ENCODE measurements around the gene GNA12. TPM values are rescaled to one million over a fixed set of nuclear protein-coding genes. Genes with fewer than 3 reads are reported as not detected.
"Not testable (repeated sequence)": the region's sequence is repeated elsewhere in the genome, so short reads cannot be mapped to it uniquely, and the experiment has no call there.

Gene GNA12
- total RNA-seq, 1 experiment from 2014 or later, result 23.3 TPM

DNA sequence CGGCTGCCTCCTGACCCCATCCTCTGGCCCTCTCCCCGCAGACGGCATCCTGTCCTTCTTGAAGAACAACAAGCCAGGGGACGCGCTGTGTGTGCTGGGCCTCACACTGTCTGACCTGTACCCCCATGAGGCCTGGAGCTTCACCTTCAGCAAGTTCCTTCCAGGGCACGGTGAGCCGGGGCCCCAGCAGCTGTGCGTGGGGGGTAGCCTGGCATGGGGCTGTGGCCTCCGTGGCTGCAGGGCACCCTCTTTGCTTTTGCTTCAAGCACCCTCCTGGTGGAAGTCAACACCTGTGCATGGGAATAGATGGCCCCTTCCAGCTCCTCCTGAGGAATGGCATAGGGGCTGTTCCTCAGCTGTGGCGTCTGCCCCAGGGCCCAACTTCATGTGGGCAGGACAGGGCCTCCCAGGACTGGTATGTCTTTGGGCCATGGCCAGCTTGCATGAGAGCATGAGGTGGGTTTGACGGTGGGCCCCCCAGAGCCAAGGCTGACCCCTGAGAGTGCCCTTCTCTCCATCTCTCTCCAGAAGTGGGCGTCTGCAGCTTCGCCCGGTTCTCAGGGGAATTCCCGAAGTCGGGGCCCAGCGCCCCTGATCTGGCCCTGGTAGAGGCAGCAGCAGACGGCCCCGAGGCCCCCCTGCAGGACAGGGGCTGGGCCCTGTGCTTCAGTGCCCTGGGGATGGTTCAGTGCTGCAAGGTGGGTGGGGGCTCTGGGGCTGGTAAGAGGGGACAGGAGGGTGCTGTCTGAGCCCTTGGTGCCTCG, 135.4 kb downstream of the GNA12 start:
- peak; percentile 53 for DNase-seq
- Histone ChIP-seq H3K36me3 (replicated peaks; ENCODE audit: control insufficient read depth, insufficient read depth, low read length) (0 out of 2 replicates have a peak, but pooled peaks cover 1% of the 10 kb centered on the region), H3K27me3 (ENCODE audit: control insufficient read depth, insufficient read depth, low read length) (no peaks in the 10 kb centered on the region), H3K4me3 (ENCODE audit: insufficient read depth, low read depth, low read length) (no peak overlapping the region)

DNA sequence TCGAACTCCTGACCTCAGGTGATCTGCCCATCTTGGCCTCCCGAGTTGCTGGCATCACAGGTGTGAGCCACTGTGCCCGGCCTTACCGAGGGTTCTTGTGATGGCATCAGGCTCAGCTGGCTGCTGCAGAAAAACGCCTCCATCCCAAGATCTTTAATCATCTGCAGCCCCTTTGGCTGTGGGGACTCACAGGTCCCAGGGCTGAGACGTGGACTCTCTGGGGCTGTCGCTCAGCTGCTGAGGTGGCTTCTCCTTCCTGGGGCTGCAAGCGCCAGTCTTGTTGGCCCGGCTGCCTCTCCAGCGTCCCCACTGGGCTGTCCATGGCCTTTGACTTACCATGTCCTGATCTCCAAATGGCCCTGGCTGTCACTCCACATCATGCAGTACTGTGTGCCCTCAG, 136.1 kb downstream of the GNA12 start:
- Histone ChIP-seq H3K36me3 (replicated peaks; ENCODE audit: control insufficient read depth, insufficient read depth, low read length) (0 out of 2 replicates have a peak, but pooled peaks cover 1% of the 10 kb centered on the region), H3K4me3 (ENCODE audit: insufficient read depth, low read depth, low read length) (no peak overlapping the region), H3K27me3 (ENCODE audit: control insufficient read depth, insufficient read depth, low read length) (no peaks in the 10 kb centered on the region)
- DNase-seq, result peak; percentile 41

- Histone ChIP-seq H3K4me3 (ENCODE audit: insufficient read depth, low read depth, low read length) (no peak overlapping the region), H3K27me3 (ENCODE audit: control insufficient read depth, insufficient read depth, low read length) (no peaks in the 10 kb centered on the region), H3K36me3 (replicated peaks; ENCODE audit: control insufficient read depth, insufficient read depth, low read length) (0 out of 2 replicates have a peak, but pooled peaks cover 1% of the 10 kb centered on the region)
- peak; percentile 50 for DNase-seq
Measured at GRCh38 chr7:2707481-2707880, 136.6 kb downstream of the GNA12 start.

GRCh38 chr7:2706685-2707126, 137.4 kb downstream of the GNA12 start:
- H3K4me3 ChIP-seq (ENCODE audit: insufficient read depth, low read depth, low read length), result no peak overlapping the region
- H3K36me3 ChIP-seq (replicated peaks; ENCODE audit: control insufficient read depth, insufficient read depth, low read length), result 0 out of 2 replicates have a peak, but pooled peaks cover 1% of the 10 kb centered on the region
- no peaks in the 10 kb centered on the region for H3K27me3 ChIP-seq (ENCODE audit: control insufficient read depth, insufficient read depth, low read length)
- DNase-seq, result no peak

- Histone ChIP-seq H3K36me3 (replicated peaks; ENCODE audit: control insufficient read depth, insufficient read depth, low read length) (no peaks in the 10 kb centered on the region), H3K4me3 (ENCODE audit: insufficient read depth, low read depth, low read length) (no peak overlapping the region), H3K27me3 (ENCODE audit: control insufficient read depth, insufficient read depth, low read length) (no peaks in the 10 kb centered on the region)
- no peak for DNase-seq
Measured at GRCh38 chr7:2705371-2706096, 138.6 kb downstream of the GNA12 start.

GRCh38 chr7:2702594-2702957, 141.5 kb downstream of the GNA12 start:
- no peak overlapping the region for H3K4me3 ChIP-seq (ENCODE audit: insufficient read depth, low read depth, low read length)
- no peaks in the 10 kb centered on the region for H3K36me3 ChIP-seq (replicated peaks; ENCODE audit: control insufficient read depth, insufficient read depth, low read length)
- peak; percentile 74 for DNase-seq
- H3K27me3 ChIP-seq (ENCODE audit: control insufficient read depth, insufficient read depth, low read length), result no peaks in the 10 kb centered on the region

DNA sequence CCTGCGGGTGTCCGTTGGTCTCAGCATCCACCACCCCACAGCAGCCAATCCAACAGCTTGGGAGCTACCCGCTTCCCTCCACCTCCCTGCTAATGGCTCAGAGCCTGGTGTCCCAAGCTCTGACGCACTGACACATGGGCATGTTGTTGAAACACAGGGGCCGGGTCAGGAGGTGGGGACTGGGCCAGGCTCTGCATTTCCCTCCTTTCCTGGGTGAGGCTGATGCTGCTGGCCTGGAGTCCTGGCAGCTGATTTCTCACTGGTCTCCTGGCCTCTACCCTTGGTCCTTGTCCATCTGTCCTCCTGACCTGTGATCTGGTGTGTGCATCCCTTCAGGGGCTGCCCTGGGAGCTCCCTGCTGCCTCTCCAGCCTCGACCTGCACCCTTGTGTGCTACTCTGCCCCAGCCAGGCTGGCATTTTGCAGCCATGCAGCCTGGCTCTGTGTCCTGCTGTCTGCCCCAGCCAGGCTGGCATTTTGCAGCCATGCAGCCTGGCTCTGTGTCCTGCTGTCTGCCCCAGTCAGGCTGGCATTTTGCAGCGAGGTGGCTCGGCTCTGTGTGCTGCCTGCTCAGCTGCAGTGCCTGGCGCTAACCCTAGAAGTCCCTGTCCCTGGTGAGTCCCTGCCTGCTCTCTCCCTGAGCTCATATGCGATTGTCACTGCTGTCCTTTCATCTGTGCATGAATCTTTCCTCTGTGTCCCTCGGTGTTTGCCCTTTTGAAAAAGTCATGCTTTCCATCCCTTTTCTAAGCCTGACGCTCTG, 142.1 kb downstream of the GNA12 start:
- H3K27me3 ChIP-seq (ENCODE audit: control insufficient read depth, insufficient read depth, low read length), result no peaks in the 10 kb centered on the region
- no peak for DNase-seq
- no peak overlapping the region for H3K4me3 ChIP-seq (ENCODE audit: insufficient read depth, low read depth, low read length)
- no peaks in the 10 kb centered on the region for H3K36me3 ChIP-seq (replicated peaks; ENCODE audit: control insufficient read depth, insufficient read depth, low read length)

DNA sequence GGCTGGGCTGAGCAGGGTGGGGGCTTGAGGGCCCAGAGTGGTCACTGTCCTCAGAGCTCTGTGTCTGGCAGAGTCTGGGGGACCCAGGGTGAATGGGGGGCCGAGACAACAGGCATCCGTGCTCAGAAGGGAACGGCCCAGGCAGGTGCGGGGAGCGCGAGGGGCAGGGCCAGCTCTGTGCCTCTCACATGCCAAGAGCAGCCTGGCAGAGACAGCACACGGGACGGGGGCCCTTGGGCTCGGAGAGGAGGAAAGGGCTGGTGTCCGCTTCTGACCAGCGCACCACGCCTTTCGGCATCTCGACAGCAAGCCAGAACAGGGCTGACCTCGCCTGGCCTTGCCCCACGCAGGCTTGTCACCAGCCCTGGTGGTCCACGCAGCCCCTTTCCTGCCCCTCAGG, 142.7 kb downstream of the GNA12 start:
- no peaks in the 10 kb centered on the region for H3K36me3 ChIP-seq (replicated peaks; ENCODE audit: control insufficient read depth, insufficient read depth, low read length)

DNA sequence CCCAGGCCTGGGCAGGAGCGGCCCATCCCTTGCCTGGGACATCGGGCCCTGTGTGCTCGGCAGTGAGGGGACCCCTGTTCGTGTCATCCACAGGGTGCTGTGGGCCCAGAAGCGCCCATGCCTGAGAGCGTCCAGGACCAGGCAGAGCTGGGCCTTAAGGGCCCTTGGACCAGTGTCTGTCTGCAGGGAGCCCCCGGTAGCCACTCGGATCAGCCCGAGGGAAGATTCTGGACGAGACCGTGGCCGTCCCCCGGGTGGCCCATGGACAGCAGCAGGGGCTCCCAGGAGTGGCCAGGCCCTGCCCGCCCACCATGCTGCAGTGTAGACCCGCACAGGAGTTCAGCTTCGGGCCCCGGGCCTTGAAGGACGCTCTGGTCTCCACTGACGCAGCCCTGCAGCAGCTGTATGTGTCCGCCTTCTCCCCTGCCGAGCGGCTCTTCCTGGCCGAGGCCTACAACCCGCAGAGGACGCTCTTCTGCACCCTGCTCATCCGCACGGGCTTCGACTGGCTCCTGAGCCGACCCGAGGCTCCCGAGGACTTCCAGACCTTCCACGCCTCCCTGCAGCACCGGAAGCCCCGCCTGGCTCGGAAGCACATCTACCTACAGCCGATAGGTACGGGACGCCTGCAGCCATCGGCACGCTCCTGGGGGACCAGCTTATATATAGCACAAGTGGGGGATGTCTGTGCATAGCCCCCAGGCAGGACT, 143.8 kb downstream of the GNA12 start:
- no peaks in the 10 kb centered on the region for H3K27me3 ChIP-seq (ENCODE audit: control insufficient read depth, insufficient read depth, low read length)
- no peak overlapping the region for H3K4me3 ChIP-seq (ENCODE audit: insufficient read depth, low read depth, low read length)
- H3K36me3 ChIP-seq (replicated peaks; ENCODE audit: control insufficient read depth, insufficient read depth, low read length), result no peaks in the 10 kb centered on the region
- peak; percentile 74 for DNase-seq

More for the DNA sequence above, 142.7 kb downstream of the GNA12 start:
- H3K4me3 ChIP-seq (ENCODE audit: insufficient read depth, low read depth, low read length), result no peak overlapping the region
- H3K27me3 ChIP-seq (ENCODE audit: control insufficient read depth, insufficient read depth, low read length), result no peaks in the 10 kb centered on the region
- DNase-seq, result peak; percentile 65

DNA sequence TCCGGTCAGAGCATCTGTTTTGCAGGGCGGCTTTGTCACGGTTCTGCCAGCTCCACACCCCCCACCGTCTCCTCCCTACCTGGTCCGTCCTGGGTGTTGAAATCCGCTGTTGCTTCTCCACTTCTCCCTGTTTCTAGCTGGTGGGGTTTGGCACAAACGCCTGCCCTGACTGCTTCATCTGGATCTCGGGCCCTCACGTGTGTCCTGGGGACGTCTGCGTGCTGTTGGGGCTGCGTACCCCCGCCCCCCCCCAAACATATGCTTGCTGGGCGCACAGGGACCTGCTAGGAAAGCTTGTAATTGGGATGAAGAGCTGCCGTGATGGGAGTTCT, 144.9 kb downstream of the GNA12 start:
- DNase-seq, result peak; percentile 69
- Histone ChIP-seq H3K36me3 (replicated peaks; ENCODE audit: control insufficient read depth, insufficient read depth, low read length) (no peaks in the 10 kb centered on the region), H3K27me3 (ENCODE audit: control insufficient read depth, insufficient read depth, low read length) (no peaks in the 10 kb centered on the region), H3K4me3 (ENCODE audit: insufficient read depth, low read depth, low read length) (no peak overlapping the region)

GRCh38 chr7:2698581-2699288, 145.4 kb downstream of the GNA12 start:
- Histone ChIP-seq H3K4me3 (ENCODE audit: insufficient read depth, low read depth, low read length) (no peak overlapping the region), H3K36me3 (replicated peaks; ENCODE audit: control insufficient read depth, insufficient read depth, low read length) (no peaks in the 10 kb centered on the region)
- no peak for DNase-seq

GRCh38 chr7:2694122-2694436, 150.0 kb downstream of the GNA12 start:
- not testable (repeated sequence) for H3K27me3 ChIP-seq (ENCODE audit: control insufficient read depth, insufficient read depth, low read length); H3K36me3 ChIP-seq (replicated peaks; ENCODE audit: control insufficient read depth, insufficient read depth, low read length); H3K4me3 ChIP-seq (ENCODE audit: insufficient read depth, low read depth, low read length); DNase-seq

More at GRCh38 chr7:2698581-2699288, 145.4 kb downstream of the GNA12 start:
- no peaks in the 10 kb centered on the region for H3K27me3 ChIP-seq (ENCODE audit: control insufficient read depth, insufficient read depth, low read length)

DNA sequence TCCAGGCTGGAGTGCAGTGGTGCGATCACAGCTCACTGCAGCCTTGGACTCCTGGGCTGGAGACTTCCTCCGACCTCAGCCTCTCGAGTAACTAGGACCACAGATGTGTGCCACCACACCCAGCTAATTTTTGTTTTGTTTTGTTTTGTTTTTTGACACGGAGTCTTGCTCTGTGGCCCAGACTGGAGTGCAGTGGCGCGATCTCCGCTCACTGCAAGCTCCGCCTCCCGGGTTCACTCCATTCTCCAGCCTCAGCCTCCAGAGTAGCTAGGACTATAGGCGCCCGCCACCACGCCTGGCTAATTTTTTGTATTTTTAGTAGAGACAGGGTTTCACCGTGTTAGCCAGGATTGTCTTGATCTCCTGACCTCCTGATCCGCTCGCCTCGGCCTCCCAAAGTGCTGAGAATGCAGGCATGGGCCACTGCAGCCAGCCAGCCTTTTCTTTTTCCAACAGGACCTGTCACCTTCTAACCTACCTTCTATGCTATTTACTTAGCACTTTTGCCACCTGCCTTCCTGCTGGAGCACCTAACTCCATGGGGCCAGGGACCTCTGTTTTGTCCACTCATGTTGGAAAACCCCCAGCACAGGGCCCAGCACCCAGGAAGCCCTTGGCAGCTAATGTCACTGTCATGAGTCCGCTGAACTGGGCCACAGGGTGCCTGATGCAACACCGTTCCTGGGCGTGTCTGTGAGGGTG, 150.5 kb downstream of the GNA12 start:
- not testable (repeated sequence) for DNase-seq; H3K4me3 ChIP-seq (ENCODE audit: insufficient read depth, low read depth, low read length); H3K36me3 ChIP-seq (replicated peaks; ENCODE audit: control insufficient read depth, insufficient read depth, low read length)
- peaks cover 13% of the 10 kb centered on the region for H3K27me3 ChIP-seq (ENCODE audit: control insufficient read depth, insufficient read depth, low read length)
